ENCODE data around the gene SLC51A. TPM values are rescaled to one million over a fixed set of nuclear protein-coding genes. Genes with fewer than 3 reads are reported as not detected.

The SLC51A gene
- polyA plus RNA-seq, 1 experiment = not detected

- ChIA-PET POLR2A (no interaction called here), CTCF (interaction anchor here (4.7 kb wide), 1 partner anchor 121 kb away, joined by 56 read pairs; no protein-coding TSS in a partner anchor)
- Histone ChIP-seq H3K36me3 (ENCODE audit: control insufficient read depth, insufficient read depth, low read length) (no peaks in the 10 kb centered on the region), H3K4me3 (ENCODE audit: low read depth, low read length) (no peak overlapping the region), H3K27me3 (ENCODE audit: control insufficient read depth, insufficient read depth, low read length) (no peaks in the 10 kb centered on the region)
- TF ChIP-seq CTCF (IDR thresholded peaks at IDR 0.05; ENCODE audit: insufficient read depth, low read depth, low read length) = no peak
- no peak for DNase-seq (ENCODE audit: low read depth)
Measured at GRCh38 chr3:196193133-196193735, 23.1 kb upstream of the SLC51A start.

DNA sequence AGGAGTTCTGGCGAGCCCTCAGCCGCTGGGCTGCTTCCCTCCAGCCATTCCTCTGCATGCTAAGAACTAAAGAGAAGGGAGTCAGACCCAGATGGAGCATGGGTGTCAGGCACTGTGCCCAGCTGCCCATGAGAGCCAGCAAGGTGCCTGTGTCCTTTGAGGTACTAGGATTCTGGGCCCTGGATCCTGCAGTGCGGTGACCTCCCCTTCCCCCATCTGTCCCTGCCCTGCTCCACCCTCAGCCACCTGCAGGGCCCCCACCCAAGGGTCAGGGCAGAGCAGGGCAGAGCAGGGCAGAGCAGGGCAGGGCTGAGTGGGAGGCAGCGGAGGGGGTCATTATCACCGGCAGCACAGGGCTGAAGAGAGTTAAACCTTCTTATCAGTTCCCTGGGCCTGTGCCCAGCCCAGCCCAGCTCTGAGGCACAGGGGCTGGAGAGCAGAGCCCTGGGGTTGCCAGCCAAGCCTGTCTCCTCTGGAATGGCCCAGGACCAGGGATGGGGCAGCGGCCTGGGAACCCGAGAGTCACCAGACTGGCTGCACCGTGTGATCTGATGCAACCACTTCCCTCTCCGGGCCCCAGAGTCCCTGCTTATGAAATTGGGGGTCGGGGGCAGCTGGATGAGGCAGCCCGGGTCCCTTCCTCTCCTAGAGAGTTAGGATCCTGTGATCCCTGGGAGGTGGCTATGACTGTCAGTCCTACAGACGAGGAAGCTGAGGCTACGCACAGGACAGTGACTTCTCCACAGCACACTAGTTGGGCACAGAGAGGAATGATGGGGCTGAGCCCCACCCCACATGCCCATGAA lies 22.4 kb upstream of the SLC51A start:
- POLR2A ChIA-PET = no interaction called here

DNA sequence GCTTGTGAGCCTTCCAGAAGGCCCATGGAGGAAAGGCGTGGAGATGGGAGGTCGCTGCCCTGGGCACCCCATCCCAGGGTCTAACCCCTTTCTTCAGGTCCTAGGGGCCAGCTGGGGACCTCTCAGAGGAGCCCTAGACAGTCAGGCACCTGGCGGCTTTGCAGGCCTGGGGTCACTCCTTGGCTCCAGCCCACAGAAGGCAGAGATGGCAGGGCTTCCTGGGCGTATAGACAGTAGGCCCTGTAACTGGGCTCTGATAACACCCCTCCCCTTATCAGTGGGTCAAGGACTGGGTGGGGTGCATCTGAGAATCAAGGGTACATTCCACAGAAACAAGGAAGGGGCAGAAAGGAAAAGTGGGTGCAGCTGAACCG lies 21.8 kb upstream of the SLC51A start:
- no peak for TF ChIP-seq CTCF (IDR thresholded peaks at IDR 0.05; ENCODE audit: insufficient read depth, low read depth, low read length)
- Histone ChIP-seq H3K36me3 (ENCODE audit: control insufficient read depth, insufficient read depth, low read length) (no peaks in the 10 kb centered on the region), H3K27me3 (ENCODE audit: control insufficient read depth, insufficient read depth, low read length) (no peaks in the 10 kb centered on the region), H3K4me3 (ENCODE audit: low read depth, low read length) (no peak overlapping the region)
- no peak for DNase-seq (ENCODE audit: low read depth)
- POLR2A ChIA-PET = no interaction called here
- CTCF ChIA-PET = interaction anchor here (0.6 to 4.7 kb wide), 3 partner anchors 11 to 904 kb away, joined by 3 to 56 read pairs (median 3); no protein-coding TSS in a partner anchor

More for the DNA sequence above, 22.4 kb upstream of the SLC51A start:
- H3K27me3 ChIP-seq (ENCODE audit: control insufficient read depth, insufficient read depth, low read length) = no peaks in the 10 kb centered on the region
- H3K36me3 ChIP-seq (ENCODE audit: control insufficient read depth, insufficient read depth, low read length) = no peaks in the 10 kb centered on the region
- no peak for TF ChIP-seq CTCF (IDR thresholded peaks at IDR 0.05; ENCODE audit: insufficient read depth, low read depth, low read length)
- H3K4me3 ChIP-seq (ENCODE audit: low read depth, low read length) = no peak overlapping the region
- DNase-seq (ENCODE audit: low read depth) = no peak
- CTCF ChIA-PET = interaction anchor here (1.1 to 4.7 kb wide), 2 partner anchors 10 to 122 kb away, joined by 3 to 56 read pairs; no protein-coding TSS in a partner anchor

DNA sequence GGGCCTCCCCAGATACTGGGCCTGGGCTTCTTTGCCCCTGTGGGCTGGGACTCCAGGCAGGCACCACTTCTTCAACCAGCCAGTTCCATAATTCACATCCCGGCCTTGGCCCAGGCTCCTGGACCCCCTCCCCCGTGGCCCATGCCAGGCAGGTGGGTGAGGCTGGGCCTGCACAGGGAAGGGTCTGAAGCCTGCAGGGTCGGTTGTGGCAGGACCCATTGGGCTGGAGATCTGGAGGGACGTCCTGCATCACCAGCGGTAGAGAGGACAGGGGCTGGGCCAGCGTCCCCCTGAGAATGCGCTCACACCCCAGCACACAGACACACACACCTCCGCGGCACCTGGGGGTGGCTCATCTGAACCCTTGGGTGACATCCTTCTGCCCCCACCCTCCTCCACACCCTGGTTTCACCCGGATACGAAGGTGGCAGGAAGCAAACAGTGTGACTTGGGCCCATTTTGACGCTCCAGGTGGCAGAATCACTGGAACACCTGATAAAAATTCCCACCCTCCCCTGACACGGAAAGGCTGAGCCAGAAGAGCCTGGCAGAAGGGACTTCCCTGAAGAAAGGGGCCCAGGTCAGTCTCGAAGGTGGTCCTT lies 20.6 kb upstream of the SLC51A start:
- Histone ChIP-seq H3K4me3 (ENCODE audit: low read depth, low read length) (no peak overlapping the region), H3K27me3 (ENCODE audit: control insufficient read depth, insufficient read depth, low read length) (no peaks in the 10 kb centered on the region), H3K36me3 (ENCODE audit: control insufficient read depth, insufficient read depth, low read length) (no peaks in the 10 kb centered on the region)
- CTCF ChIA-PET = interaction anchor here (0.6 to 4.7 kb wide), 13 partner anchors 9 to 170 kb away, joined by 3 to 56 read pairs (median 5); no protein-coding TSS in a partner anchor
- TF ChIP-seq CTCF (IDR thresholded peaks at IDR 0.05; ENCODE audit: insufficient read depth, low read depth, low read length) = no peak
- DNase-seq (ENCODE audit: low read depth) = no peak
- POLR2A ChIA-PET = no interaction called here

DNA sequence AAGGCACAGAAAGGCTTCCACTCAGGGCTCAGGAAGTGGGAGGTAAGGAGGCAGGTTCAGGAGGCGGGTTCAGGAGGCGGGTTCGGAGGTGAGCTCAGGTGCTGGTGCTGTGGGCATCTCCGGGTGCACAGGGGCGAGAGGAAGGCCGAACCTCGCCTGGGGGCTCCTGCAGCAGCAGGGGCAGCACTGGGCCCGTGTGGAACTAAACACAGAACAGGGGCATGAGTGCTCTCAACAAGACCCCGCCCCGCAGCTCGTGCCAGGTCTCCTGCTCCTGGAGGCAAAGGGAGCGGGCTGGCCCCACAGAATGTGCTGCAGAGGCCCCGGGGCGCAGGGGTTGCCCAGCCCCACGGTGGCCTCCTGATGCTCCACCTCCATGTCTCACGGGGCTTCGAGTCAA lies 18.8 kb upstream of the SLC51A start:
- DNase-seq (ENCODE audit: low read depth) = no peak
- POLR2A ChIA-PET = no interaction called here
- H3K4me3 ChIP-seq (ENCODE audit: low read depth, low read length) = no peak overlapping the region
- TF ChIP-seq CTCF (IDR thresholded peaks at IDR 0.05; ENCODE audit: insufficient read depth, low read depth, low read length) = no peak
- CTCF ChIA-PET = interaction anchor here (0.8 to 4.7 kb wide), 8 partner anchors 11 to 175 kb away, joined by 3 to 56 read pairs (median 4); partner anchors contain the start of gene SLC51A
- no peaks in the 10 kb centered on the region for H3K27me3 ChIP-seq (ENCODE audit: control insufficient read depth, insufficient read depth, low read length)
- no peaks in the 10 kb centered on the region for H3K36me3 ChIP-seq (ENCODE audit: control insufficient read depth, insufficient read depth, low read length)

Measured in BJ (cell line).